ENCODE results near the gene FSCN2. TPM values are rescaled to one million over a fixed set of nuclear protein-coding genes. Genes with fewer than 3 reads are reported as not detected.

Gene FSCN2
- total RNA-seq, 1 experiment from 2014 or later: 1.2 TPM

DNA sequence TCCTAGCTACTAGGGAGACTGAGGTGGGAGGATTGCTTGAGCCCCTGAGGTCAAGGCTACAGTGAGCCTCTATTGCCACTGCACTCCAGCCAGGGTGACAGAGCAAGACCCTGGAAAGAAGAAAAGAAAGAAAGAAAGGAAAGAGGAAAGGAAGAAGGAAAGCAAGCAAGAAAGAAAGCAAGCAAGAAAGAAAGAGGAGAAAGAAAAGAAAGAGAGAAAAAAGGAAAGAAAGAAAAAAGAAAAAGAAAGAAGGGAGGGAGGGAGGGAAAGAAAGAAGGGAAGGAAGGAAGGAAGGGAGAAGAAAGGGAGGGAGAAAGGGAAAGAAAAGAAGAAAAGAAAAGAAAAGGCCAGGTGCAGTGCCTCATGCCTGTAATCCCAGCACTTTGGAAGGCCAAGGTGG lies 24.6 kb upstream of the FSCN2 start:
- Histone ChIP-seq H3K27ac (ENCODE audit: low read length) (no peak overlapping the region), H3K9me3 (ENCODE audit: control insufficient read depth, insufficient read depth, low read depth, low read length) (no peaks in the 10 kb centered on the region), H3K27me3 (ENCODE audit: control insufficient read depth, insufficient read depth, low read length) (no peaks in the 10 kb centered on the region), H3K4me1 (ENCODE audit: control insufficient read depth, insufficient read depth, low read length) (peaks cover 8% of the 10 kb centered on the region), H3K36me3 (ENCODE audit: control insufficient read depth, insufficient read depth, low read length) (no peaks in the 10 kb centered on the region), H3K4me3 (ENCODE audit: low read depth in 2 of 2, low read length in 2 of 2) (no peak overlapping the region)
- ATAC-seq: no peak
- intact Hi-C loops (cut with micrococcal nuclease; ENCODE audit: unreplicated experiment) (no loop called here), in situ Hi-C loops (cut with HindIII; ENCODE audit: low pct_unique_long_range_greater_than_20kb, low sequenced_read_pairs) (no loop called here)
- POLR2A ChIA-PET: interaction anchor here (0.6 kb wide), 2 partner anchors 98 to 583 kb away, joined by 3 to 11 read pairs; no protein-coding TSS in a partner anchor
- TF ChIP-seq, protein P1, sequence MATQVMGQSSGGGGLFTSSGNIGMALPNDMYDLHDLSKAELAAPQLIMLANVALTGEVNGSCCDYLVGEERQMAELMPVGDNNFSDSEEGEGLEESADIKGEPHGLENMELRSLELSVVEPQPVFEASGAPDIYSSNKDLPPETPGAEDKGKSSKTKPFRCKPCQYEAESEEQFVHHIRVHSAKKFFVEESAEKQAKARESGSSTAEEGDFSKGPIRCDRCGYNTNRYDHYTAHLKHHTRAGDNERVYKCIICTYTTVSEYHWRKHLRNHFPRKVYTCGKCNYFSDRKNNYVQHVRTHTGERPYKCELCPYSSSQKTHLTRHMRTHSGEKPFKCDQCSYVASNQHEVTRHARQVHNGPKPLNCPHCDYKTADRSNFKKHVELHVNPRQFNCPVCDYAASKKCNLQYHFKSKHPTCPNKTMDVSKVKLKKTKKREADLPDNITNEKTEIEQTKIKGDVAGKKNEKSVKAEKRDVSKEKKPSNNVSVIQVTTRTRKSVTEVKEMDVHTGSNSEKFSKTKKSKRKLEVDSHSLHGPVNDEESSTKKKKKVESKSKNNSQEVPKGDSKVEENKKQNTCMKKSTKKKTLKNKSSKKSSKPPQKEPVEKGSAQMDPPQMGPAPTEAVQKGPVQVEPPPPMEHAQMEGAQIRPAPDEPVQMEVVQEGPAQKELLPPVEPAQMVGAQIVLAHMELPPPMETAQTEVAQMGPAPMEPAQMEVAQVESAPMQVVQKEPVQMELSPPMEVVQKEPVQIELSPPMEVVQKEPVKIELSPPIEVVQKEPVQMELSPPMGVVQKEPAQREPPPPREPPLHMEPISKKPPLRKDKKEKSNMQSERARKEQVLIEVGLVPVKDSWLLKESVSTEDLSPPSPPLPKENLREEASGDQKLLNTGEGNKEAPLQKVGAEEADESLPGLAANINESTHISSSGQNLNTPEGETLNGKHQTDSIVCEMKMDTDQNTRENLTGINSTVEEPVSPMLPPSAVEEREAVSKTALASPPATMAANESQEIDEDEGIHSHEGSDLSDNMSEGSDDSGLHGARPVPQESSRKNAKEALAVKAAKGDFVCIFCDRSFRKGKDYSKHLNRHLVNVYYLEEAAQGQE (IDR thresholded peaks at IDR 0.05; ENCODE audit: insufficient read depth in 1 of 2, low read depth in 2 of 2, low read length in 1 of 2): no peak
- no peak for TF ChIP-seq SIN3A (IDR thresholded peaks at IDR 0.05; ENCODE audit: borderline replicate concordance, insufficient read depth, low read depth, low read length)
- no peak for TF ChIP-seq POLR2AphosphoS5 (IDR thresholded peaks at IDR 0.05; ENCODE audit: low read depth, low read length)
- no TSS peak for BruUV-seq (replicated peaks)
- CTCF ChIA-PET: no interaction called here
- no peak for DNase-seq (ENCODE audit: low read depth, low spot score)

DNA sequence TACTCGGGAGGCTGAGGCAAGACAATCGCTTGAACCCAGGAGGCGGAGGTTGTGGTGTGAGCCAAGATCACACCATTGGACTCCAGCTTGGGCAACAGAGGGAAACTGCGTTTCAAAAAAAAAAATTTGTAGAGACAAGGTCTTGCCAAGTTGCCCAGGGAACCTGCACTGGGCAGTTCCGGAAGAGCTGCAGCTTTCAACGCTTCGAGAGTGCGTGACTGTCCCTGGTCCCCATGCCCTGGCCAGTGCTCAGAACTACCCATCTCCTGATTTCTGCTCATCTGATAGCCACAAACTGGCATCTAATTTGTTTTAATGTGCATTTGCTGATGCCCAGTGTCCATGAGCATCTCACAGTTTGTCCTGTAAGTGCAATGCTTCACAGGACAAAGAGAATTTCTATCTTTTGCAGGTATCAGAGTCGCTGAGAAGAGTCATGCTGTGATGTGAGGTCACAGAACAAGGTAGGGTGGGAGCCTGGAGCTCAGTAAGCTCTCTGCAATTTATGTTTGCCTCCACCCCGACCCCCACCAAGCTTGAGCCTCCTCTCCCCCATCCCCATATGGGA lies 19.5 kb upstream of the FSCN2 start:
- CTCF ChIA-PET: interaction anchor here (0.6 kb wide), 1 partner anchor 80 kb away, joined by 3 read pairs; no protein-coding TSS in a partner anchor
- H3K36me3 ChIP-seq (ENCODE audit: control insufficient read depth, insufficient read depth, low read length): peaks cover 31% of the 10 kb centered on the region
- H3K27me3 ChIP-seq (ENCODE audit: control insufficient read depth, insufficient read depth, low read length): no peaks in the 10 kb centered on the region
- no peaks in the 10 kb centered on the region for H3K9me3 ChIP-seq (ENCODE audit: control insufficient read depth, insufficient read depth, low read depth, low read length)
- BruUV-seq (replicated peaks): no TSS peak
- TF ChIP-seq, protein P2, sequence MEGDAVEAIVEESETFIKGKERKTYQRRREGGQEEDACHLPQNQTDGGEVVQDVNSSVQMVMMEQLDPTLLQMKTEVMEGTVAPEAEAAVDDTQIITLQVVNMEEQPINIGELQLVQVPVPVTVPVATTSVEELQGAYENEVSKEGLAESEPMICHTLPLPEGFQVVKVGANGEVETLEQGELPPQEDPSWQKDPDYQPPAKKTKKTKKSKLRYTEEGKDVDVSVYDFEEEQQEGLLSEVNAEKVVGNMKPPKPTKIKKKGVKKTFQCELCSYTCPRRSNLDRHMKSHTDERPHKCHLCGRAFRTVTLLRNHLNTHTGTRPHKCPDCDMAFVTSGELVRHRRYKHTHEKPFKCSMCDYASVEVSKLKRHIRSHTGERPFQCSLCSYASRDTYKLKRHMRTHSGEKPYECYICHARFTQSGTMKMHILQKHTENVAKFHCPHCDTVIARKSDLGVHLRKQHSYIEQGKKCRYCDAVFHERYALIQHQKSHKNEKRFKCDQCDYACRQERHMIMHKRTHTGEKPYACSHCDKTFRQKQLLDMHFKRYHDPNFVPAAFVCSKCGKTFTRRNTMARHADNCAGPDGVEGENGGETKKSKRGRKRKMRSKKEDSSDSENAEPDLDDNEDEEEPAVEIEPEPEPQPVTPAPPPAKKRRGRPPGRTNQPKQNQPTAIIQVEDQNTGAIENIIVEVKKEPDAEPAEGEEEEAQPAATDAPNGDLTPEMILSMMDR (IDR thresholded peaks at IDR 0.05): no peak
- TF ChIP-seq, protein P1 (IDR thresholded peaks at IDR 0.05; ENCODE audit: insufficient read depth in 1 of 2, low read depth in 2 of 2, low read length in 1 of 2): no peak
- TF ChIP-seq POLR2AphosphoS5 (IDR thresholded peaks at IDR 0.05; ENCODE audit: low read depth, low read length) (peak; percentile 90), SIN3A (IDR thresholded peaks at IDR 0.05; ENCODE audit: borderline replicate concordance, insufficient read depth, low read depth, low read length) (peak; percentile 42; the same call in 1 of the 2 replicates), TCF7L2 (IDR thresholded peaks at IDR 0.05; ENCODE audit: low read depth, low read length) (no peak)
- no peak for DNase-seq (ENCODE audit: low read depth, low spot score)
- intact Hi-C loops (cut with micrococcal nuclease; ENCODE audit: unreplicated experiment) (no loop called here), in situ Hi-C loops (cut with HindIII; ENCODE audit: low pct_unique_long_range_greater_than_20kb, low sequenced_read_pairs) (no loop called here)
- peak overlapping the region; percentile 67 to 100 for H3K4me3 ChIP-seq (ENCODE audit: low read depth in 2 of 2, low read length in 2 of 2)
- peak overlapping the region; percentile 87 for H3K27ac ChIP-seq (ENCODE audit: low read length)
- H3K4me1 ChIP-seq (ENCODE audit: control insufficient read depth, insufficient read depth, low read length): peaks cover 13% of the 10 kb centered on the region
- ATAC-seq: peak; percentile 7; the same call in 1 of the 2 replicates
- POLR2A ChIA-PET: interaction anchor here (0.6 to 1.2 kb wide), 8 partner anchors 9 to 273 kb away, joined by 4 to 20 read pairs (median 8); partner anchors contain the start of gene BAHCC1

Data from Panc1 (cell line).